Smooth muscle cell of the coronary artery (primary cell): ENCODE measurements around the gene ARMC3. TPM values are rescaled to one million over a fixed set of nuclear protein-coding genes. Genes with fewer than 3 reads are reported as not detected.

ENCODE experiments used
- total RNA-seq: library from RNA; depleted of rRNA; stranded (reverse); fragments of >200 nt; gene quantifications from 2 replicates; pipeline ENCODE4 v1.2.3, GENCODE V29; 2014; ENCODE audit warnings: low replicate concordance

The ARMC3 gene, protein sequence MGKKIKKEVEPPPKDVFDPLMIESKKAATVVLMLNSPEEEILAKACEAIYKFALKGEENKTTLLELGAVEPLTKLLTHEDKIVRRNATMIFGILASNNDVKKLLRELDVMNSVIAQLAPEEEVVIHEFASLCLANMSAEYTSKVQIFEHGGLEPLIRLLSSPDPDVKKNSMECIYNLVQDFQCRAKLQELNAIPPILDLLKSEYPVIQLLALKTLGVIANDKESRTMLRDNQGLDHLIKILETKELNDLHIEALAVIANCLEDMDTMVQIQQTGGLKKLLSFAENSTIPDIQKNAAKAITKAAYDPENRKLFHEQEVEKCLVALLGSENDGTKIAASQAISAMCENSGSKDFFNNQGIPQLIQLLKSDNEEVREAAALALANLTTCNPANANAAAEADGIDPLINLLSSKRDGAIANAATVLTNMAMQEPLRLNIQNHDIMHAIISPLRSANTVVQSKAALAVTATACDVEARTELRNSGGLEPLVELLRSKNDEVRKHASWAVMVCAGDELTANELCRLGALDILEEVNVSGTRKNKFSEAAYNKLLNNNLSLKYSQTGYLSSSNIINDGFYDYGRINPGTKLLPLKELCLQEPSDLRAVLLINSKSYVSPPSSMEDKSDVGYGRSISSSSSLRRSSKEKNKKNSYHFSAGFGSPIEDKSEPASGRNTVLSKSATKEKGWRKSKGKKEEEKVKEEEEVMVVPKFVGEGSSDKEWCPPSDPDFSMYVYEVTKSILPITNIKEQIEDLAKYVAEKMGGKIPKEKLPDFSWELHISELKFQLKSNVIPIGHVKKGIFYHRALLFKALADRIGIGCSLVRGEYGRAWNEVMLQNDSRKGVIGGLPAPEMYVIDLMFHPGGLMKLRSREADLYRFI
- not detected in 2 replicates for total RNA-seq

DNA sequence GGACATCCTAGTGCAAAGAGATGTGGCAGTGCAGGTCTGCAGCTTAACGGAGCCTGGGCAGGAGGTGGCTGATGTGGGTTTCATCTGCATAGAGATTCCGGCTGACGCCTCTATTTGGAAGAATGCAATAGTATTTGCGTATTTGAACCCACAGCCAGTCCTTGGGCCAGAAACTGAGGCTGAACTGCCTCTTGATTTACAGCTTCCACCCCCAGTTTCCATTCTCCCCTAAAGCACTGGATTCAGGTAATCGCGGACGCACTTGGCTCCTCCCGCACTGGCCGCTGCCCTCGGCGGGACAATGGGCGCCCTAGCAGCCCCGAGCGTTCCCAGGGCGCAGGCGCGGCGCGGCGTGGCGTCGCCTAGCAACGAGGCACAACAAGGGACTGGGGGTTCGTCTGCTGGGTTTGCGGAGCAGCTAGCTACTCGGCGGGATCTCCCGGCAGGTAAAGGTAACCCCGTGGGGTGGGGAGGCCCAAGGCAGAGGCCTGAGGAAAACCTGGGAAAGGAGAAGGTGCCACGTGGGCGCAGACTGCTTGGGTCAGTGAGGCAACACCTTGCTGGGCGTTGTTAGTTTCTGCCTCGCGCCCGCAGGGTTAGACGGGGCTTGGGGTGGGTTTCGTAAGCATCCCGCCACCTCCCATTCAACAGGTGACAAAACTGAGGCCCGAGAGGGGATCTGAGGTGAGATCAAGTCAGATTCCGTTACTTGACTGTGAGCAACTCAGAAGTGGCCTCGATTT is at the start of gene ARMC3:
ARMC3 (plus strand) TSS at position 393 of the 743 bp plus-strand sequence. CDS start 3,944 bp downstream, outside the sequence.

Other genes with a start within 250 kb of the ARMC3 start
- gene PIP4K2A, start 213.5 kb upstream of the ARMC3 start, total RNA-seq = 15.2 and 56.9 TPM in 2 replicates
- 15.1 and 20.9 TPM in 2 replicates for gene MSRB2, start 167.5 kb downstream of the ARMC3 start, total RNA-seq